GM21786 (cell line): ENCODE results near the gene CYP26C1.
"Not testable (repeated sequence)": the region's sequence is repeated elsewhere in the genome, so short reads cannot be mapped to it uniquely, and the experiment has no call there.

ENCODE experiments used
- ATAC-seq: cut with Tn5 transposase; IDR thresholded peaks from one replicate; pipeline ENCODE4 v1.9.1; 2021; ENCODE audit not compliant: unreplicated experiment

CYP26C1 gene

DNA sequence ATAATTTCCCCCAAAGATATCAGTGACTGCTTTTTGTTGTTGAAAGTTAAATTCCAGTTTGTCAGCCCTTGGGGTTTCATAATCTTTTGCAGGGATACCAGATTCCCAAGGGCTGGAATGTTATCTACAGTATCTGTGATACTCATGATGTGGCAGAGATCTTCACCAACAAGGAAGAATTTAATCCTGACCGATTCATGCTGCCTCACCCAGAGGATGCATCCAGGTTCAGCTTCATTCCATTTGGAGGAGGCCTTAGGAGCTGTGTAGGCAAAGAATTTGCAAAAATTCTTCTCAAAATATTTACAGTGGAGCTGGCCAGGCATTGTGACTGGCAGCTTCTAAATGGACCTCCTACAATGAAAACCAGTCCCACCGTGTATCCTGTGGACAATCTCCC lies 16.3 kb downstream of the CYP26C1 start:
- ATAC-seq, result no peak

DNA sequence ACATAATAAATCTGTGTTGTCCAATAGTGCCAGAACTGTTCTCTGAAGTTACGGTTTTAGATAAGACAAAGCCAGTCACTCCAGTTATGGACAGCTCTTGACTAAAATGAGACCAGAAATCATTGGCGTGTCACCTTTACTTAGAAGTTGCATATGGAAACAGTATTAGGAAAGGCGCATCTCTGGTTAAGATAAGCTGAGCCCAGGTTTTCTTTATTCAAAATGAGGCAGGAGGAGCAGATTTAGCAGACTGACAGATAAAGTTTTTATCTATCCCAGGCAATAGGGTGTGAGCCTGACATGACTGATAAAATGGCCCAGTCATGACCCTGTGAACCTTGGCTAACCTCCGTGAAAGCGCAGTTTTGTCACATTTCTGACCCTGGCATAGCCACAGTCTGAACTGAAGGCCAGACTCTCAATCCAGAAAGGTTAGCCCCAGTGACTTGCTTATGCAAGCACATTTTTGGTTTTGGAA lies 17.3 kb downstream of the CYP26C1 start:
- no peak for ATAC-seq

DNA sequence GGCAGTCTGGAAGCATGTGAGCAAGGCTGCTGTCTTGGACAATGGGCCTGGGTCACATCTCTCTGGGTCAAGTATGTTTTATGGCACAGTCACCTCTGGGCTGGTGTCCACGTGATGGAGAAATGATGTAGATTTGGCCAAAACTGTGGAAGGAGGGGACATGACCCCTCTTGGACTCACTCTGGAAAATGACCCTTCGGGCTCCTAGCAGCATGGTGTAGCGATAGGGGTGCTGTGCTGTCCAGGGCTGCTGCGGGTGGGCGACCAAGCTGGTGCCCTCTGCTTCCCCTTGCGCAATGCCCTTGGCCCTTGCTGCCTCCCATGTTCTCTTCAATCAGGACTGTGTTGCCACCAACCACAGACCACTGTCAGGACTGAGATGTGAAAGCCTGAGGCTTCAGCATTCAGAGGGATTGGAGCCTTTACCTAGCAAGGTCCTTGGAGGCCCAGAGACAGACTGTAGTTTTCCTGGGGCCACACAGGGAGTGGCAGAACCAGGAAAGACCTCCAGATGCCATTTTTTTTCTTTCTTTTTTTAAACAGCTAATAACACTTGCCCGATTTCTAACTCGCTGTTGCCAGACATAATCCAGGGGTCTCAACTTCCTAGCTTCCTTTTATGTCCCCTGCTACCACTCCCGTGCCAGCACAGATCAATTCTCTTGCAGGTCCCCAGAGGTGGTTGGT lies 19.2 kb downstream of the CYP26C1 start:
- no peak for ATAC-seq

DNA sequence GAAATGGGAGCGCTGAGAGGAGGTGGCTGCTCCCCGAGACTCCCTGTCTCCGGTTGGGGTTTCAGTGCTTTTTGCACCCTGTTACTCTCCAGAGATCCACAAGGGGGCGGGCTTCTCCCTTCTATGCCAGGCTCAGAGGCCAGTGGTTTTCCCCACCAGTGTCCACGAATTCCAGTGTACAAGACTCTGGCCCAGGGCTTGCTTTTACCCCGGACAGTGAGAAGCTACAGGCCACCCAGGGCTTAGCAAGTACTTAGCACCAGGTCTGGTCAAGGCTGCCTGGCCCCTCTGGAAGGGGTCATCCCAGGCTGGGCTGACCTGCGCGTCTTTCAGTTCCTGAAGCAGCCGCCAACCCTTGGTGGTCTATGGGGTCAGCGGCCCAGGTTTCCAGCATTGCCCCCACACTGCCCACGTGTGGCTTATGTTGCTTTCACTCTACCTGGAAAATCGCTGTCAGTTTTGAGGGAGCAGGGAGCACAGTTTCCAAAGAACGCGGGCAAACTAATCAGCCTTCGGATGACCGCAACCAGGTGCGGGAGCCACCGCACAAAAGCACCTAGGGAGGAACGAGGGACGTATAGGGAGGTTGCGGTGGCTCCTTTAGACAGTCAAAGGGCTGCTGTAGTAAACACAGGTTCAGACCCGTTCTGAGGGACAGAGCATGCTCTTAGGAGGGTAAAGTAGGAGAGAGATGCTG lies 19.9 kb downstream of the CYP26C1 start:
- ATAC-seq, result no peak

- ATAC-seq, result no peak
Measured at GRCh38 chr10:93081318-93081717, 20.7 kb downstream of the CYP26C1 start.

GRCh38 chr10:93081834-93082233 lies 21.2 kb downstream of the CYP26C1 start:
- ATAC-seq, result no peak

DNA sequence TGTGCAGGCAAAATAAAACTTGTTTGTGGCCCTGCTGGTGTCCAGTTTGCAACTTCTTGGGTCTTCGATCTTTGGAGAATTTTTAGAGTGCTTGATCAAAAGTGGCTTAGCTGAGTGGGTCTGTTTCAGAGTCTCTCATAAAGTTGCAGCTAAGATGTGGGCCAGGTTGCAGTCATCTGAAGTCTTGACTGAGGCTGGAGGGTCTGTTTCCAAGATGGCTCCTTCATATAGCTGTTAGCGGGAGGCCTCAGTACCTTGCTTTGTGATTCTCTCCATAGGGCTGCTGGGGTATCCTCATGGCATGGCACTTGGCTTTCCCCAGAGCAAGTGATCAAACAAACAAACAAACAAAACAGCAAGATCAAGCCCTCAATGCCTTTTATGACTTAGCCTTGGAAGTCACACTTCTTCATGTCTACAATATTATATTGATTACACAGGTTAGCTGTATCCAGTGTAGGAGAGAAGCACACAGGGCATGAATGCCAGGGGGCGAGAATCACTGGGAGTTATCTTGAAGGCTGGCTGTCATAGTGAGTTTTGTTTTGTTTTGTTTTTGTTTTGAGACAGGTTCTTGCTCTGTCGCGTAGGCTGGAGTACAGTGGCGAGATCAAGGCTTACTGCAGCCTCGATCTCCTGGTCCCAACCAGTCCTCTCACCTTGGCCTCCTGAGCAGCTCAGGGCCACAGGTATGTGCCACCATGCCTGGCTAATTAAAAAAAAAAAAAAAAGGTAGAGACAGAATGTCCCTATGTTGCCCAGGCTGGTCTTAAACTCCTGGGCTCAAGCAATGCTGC lies 23.3 kb downstream of the CYP26C1 start:
- no peak for ATAC-seq

DNA sequence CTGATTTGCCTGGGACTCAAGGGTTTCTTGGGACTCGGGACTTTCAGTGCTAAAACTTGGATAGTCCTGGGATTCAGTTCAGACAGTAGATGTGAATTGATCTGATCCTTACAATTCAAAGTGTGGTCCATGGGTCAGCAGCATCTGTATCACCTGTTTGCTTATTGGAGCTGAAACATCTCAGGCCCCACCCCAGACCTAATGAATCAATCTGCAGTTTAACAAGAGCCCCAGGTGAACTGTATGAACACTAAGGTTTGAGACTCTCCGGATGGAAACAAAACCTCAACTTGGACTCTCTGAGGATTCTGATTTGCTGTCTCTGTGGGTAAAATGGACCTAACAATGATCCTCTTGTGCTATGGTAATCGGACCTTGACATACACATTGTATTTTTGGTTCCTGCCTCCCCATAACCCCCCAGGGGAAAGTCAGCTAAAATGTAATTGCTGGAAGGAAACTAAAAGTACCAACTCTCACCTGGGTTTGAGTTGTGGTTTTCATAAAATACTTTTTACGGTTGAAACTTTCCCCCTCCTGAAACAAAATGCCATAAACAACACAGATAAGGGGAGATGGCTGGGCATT lies 24.8 kb downstream of the CYP26C1 start:
- no peak for ATAC-seq

DNA sequence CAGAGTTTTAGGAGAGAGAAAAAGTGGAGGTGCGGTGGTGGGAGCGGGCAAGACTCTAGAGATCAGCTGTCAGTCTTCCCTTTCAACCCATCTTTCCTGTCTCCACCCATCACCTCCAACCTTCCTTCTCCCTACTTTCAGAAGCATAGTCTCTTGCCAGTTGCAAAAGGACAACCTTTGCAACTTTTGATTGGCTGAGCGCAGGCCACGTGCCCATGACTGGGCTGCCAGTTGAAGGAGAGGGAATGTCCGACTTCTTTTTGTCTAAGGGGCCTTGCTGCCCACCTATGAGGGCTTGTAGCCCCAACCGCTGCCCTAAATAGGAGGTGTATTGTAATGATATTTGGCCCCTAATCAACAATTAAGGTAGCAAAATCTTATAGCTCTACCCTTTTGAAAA lies 25.7 kb downstream of the CYP26C1 start:
- ATAC-seq, result no peak

DNA sequence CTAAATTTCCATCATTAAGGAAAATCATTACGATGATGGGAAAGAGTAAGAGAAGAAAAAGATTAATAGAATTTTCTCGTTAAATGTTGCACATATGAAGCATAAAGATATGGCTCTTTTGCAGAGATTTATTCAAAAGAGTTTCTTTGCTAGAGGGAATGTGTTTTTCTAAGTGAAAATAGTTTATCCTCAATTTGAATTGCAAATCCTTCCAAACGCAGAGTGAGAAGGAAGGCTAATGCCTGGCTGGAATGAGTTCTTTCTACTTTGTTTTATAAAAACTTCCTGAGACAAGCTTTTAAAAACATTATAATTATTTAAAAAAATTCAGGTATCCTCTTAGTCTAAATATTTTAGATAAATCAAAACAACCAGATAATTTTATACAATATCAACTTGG lies 27.2 kb downstream of the CYP26C1 start:
- ATAC-seq, result no peak

GRCh38 chr10:93088466-93088865 lies 27.9 kb downstream of the CYP26C1 start:
- ATAC-seq, result no peak

GRCh38 chr10:93090619-93091018 lies 30.0 kb downstream of the CYP26C1 start:
- ATAC-seq, result no peak

DNA sequence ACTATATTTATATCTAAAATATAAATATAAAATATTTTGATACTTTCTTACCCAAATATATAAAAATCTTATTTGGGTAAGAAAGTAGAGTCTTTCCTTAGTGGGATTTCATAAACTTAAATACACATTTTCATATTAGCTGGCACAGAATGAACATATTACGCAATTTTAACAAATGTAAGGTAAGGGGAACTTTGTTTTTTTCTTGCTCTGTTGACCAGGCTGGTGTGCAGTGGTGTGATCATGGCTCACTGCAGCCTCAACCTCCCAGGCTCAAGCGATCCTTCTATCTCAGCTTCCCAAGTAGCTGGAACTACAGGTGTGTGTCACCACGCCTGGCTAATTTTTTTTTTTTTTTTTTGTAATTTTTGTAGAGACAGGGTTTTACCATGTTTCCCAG lies 31.4 kb downstream of the CYP26C1 start:
- no peak for ATAC-seq

GRCh38 chr10:93095225-93095624 lies 34.6 kb downstream of the CYP26C1 start:
- no peak for ATAC-seq

DNA sequence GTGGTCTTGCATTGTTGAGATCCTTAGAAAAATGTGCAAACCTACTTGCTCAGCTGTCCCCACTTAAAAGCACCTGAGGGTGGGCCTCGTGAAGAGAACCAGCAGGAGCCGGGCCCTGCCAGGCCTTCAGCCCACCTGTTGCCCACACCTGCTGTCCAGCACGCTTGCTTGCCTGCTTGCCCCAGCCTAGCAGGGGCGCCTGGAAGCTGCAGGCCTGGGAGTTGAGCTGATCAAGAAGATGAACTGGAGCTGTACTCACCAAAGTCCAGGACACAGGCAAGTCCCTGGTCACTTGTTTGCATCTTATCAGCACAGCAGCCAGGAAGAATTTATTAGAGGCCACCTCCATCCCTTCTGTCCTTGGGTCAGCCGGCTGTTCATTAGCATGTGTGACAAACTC lies 36.3 kb downstream of the CYP26C1 start:
- ATAC-seq, result no peak

DNA sequence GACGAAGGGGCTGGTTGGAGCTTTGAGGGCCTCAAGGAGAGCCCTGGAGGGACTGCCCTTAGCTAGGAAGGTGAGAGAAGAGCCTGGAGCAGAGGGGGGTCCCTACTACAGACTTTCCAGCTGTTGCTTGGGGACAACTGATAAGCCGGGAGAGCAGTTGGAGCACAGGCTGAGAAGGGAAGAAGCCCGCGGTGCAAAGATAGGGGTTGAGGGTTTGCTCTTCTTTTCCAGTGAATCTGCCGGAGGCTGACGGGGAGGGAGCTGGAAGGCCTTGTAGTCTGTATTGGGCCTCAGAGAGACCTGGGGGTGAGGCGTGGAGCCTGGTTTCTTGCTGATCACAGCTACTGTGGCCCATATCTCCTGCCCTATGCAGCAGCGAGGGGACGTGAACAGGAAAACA lies 36.8 kb downstream of the CYP26C1 start:
- no peak for ATAC-seq

- ATAC-seq, result no peak
Measured at GRCh38 chr10:93098816-93099215, 38.2 kb downstream of the CYP26C1 start.

GRCh38 chr10:93099670-93100069 lies 39.1 kb downstream of the CYP26C1 start:
- no peak for ATAC-seq

- ATAC-seq, result not testable (repeated sequence)
Measured at GRCh38 chr10:93101148-93101547, 40.5 kb downstream of the CYP26C1 start.

- no peak for ATAC-seq
Measured at GRCh38 chr10:93103953-93104352, 43.4 kb downstream of the CYP26C1 start.

- ATAC-seq, result no peak
Measured at GRCh38 chr10:93106631-93107072, 46.1 kb downstream of the CYP26C1 start.
